IPS-NIHi7 (cell line): ENCODE data around the gene CAMTA1.

Source experiments
- DNase-seq: peaks from one replicate; pipeline ENCODE4 v3.0.0; 2012; ENCODE audit warnings: mixed read lengths; ENCODE audit errors: extremely low spot score

Gene CAMTA1

GRCh38 chr1:7531562-7532340 is 746.5 kb downstream of the CAMTA1 start:
- no peak for DNase-seq

- DNase-seq = no peak
These were observed 747.8 kb downstream of the CAMTA1 start for GRCh38 chr1:7533006-7533405.

GRCh38 chr1:7534061-7534825 is 749.0 kb downstream of the CAMTA1 start:
- DNase-seq = no peak

GRCh38 chr1:7535016-7535415 is 749.8 kb downstream of the CAMTA1 start:
- no peak for DNase-seq

- peak; percentile 60 for DNase-seq
These were observed 751.0 kb downstream of the CAMTA1 start for GRCh38 chr1:7535934-7536878.

- no peak for DNase-seq
These were observed 751.8 kb downstream of the CAMTA1 start for GRCh38 chr1:7536891-7537591.

GRCh38 chr1:7538033-7538432 is 752.8 kb downstream of the CAMTA1 start:
- DNase-seq = no peak

GRCh38 chr1:7538849-7539768 is 753.9 kb downstream of the CAMTA1 start:
- DNase-seq = no peak

- peak; percentile 86 for DNase-seq
These were observed 754.5 kb downstream of the CAMTA1 start for GRCh38 chr1:7539769-7540175.

GRCh38 chr1:7540816-7541215 is 755.6 kb downstream of the CAMTA1 start:
- DNase-seq = no peak

- DNase-seq = no peak
These were observed 756.4 kb downstream of the CAMTA1 start for GRCh38 chr1:7541629-7542028.

- DNase-seq = no peak
These were observed 758.5 kb downstream of the CAMTA1 start for GRCh38 chr1:7543718-7544090.

GRCh38 chr1:7549277-7550161 is 764.3 kb downstream of the CAMTA1 start:
- DNase-seq = no peak

GRCh38 chr1:7550261-7550865 is 765.1 kb downstream of the CAMTA1 start:
- DNase-seq = peak; percentile 84

GRCh38 chr1:7550981-7551380 is 765.7 kb downstream of the CAMTA1 start:
- DNase-seq = no peak

GRCh38 chr1:7551442-7551841 is 766.2 kb downstream of the CAMTA1 start:
- DNase-seq = no peak

- no peak for DNase-seq
These were observed 767.1 kb downstream of the CAMTA1 start for GRCh38 chr1:7552402-7552801.

GRCh38 chr1:7553042-7553690 is 767.9 kb downstream of the CAMTA1 start:
- no peak for DNase-seq
